OCI-LY1 (cell line): ENCODE data around the gene RND1.

Experiments used
- H2AFZ ChIP-seq: fragments of 200-600 bp; sonication (generic), shearing (Covaris generic); 2 replicates; pipeline ENCODE4 v1.6.0; 2014; ENCODE audit warnings: antibody characterized with exemption, mild to moderate bottlenecking, low read length
- H3F3A ChIP-seq: fragments of 200-600 bp; sonication (generic), shearing (Covaris generic); 2 replicates; pipeline ENCODE4 v1.6.0; 2014; ENCODE audit warnings: mild to moderate bottlenecking, antibody characterized with exemption, low read length, moderate library complexity; ENCODE audit not compliant: insufficient read depth
- H3K27ac ChIP-seq: fragments of 200-600 bp; sonication (generic); 2 replicates; pipeline ENCODE4 v1.5.1; 2014; ENCODE audit warnings: low read length, mixed run types, mild to moderate bottlenecking, low read depth; ENCODE audit not compliant: poor library complexity, severe bottlenecking
- H3K27me3 ChIP-seq: fragments of 200-600 bp; sonication (generic); 2 replicates; pipeline ENCODE4 v1.6.0; 2014; ENCODE audit warnings: antibody characterized with exemption, mild to moderate bottlenecking, low read length, moderate library complexity; ENCODE audit not compliant: insufficient read depth
- H3K36me3 ChIP-seq: fragments of 200-600 bp; sonication (generic); 2 replicates; pipeline ENCODE4 v1.6.1; 2014; ENCODE audit warnings: mild to moderate bottlenecking, antibody characterized with exemption, low read length, moderate library complexity, mixed read lengths; ENCODE audit not compliant: insufficient read depth
- H3K4me1 ChIP-seq: fragments of 200-600 bp; sonication (generic); 2 replicates; pipeline ENCODE4 v1.5.1; 2014; ENCODE audit warnings: mild to moderate bottlenecking, low read length, moderate library complexity; ENCODE audit not compliant: insufficient read depth, severe bottlenecking
- H3K4me2 ChIP-seq: fragments of 200-600 bp; sonication (generic), shearing (Covaris generic); 2 replicates; pipeline ENCODE4 v1.6.1; 2014; ENCODE audit warnings: low read length
- H3K4me3 ChIP-seq: fragments of 200-600 bp; sonication (generic); 2 replicates; pipeline ENCODE4 v1.5.1; 2014; ENCODE audit warnings: low read length, low read depth, mild to moderate bottlenecking, mixed read lengths; ENCODE audit not compliant: poor library complexity, severe bottlenecking
- H3K79me2 ChIP-seq: fragments of 200-600 bp; shearing (Covaris generic); 2 replicates; pipeline ENCODE4 v1.6.1; 2016; ENCODE audit warnings: mixed run types, low read length, mixed read lengths; ENCODE audit not compliant: insufficient read depth
- H3K9ac ChIP-seq: fragments of 200-600 bp; sonication (generic), shearing (Covaris generic); 2 replicates; pipeline ENCODE4 v1.6.1; 2014; ENCODE audit warnings: mild to moderate bottlenecking, low read length, mixed read lengths
- H3K9me2 ChIP-seq: fragments of 200-600 bp; sonication (generic), shearing (Covaris generic); 2 replicates; pipeline ENCODE4 v1.6.1; 2014; ENCODE audit warnings: low read depth, mild to moderate bottlenecking, low read length, mixed read lengths
- H3K9me3 ChIP-seq: fragments of 200-600 bp; shearing (Covaris generic); 2 replicates; pipeline ENCODE4 v1.6.1; 2014; ENCODE audit warnings: low read length, mixed read lengths
- H4K20me1 ChIP-seq: fragments of 200-600 bp; sonication (generic), shearing (Covaris generic); 2 replicates; pipeline ENCODE4 v1.6.0; 2016; ENCODE audit warnings: mild to moderate bottlenecking, low read length; ENCODE audit not compliant: insufficient read depth
- EZH2 ChIP-seq: fragments of 200-600 bp; sonication (generic), shearing (Covaris generic); IDR thresholded peaks from 2 replicates; pipeline ENCODE4 v1.8.0; 2017; ENCODE audit warnings: borderline replicate concordance, mixed run types, mild to moderate bottlenecking, antibody characterized with exemption, low read length, moderate library complexity, mixed read lengths
- TF ChIP-seq, protein P1 (sequence below): fragments of 200-600 bp; sonication (generic), shearing (Covaris generic); IDR thresholded peaks from 2 replicates; pipeline ENCODE4 v1.5.1; 2017; ENCODE audit warnings: mild to moderate bottlenecking, antibody characterized with exemption, low read length, moderate library complexity, mixed read lengths

The RND1 gene

DNA sequence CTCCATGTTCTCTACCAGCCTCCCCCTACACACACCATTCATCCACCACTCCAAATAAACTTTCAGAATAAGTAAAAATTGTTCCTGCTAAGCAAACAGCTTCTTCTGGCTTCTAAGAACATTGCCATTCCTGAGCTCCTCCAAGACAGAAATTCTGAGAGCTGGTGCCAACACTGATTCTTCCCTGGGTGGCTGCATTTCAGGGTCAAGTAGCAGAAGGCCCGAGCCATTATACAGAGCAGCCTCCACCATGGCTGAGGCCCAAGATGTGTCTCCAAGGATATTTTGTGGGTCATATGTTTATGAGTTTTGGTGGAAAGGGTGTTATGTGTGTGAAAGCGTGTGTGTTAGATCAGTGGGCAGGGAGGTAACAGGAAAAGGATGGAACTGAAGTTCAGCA is 3.5 kb upstream of the RND1 start:
- H3K9ac ChIP-seq: no peak overlapping the region

DNA sequence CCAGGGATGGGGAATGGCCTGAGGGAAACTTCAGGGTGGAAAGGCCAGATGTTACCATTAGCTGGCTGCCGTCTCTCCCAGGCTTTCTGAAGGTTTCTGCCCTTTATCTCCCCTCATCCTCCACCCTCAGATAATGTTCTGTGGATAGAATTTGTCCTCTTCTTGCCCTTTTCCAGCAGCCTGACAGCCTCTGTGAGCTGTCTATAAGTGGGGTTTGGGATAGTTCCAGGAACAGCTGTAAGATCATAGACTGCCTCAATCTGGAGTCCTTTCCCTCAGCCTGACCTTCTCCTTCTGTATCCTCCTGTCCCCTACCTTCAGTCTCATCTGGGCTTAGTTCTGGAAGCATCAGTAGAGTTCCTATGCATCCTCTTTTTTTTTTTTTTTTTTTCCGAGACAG is 2.8 kb upstream of the RND1 start:
- Histone ChIP-seq H3K27ac (no peak overlapping the region), H3F3A (no peaks in the 10 kb centered on the region), H3K27me3 (no peaks in the 10 kb centered on the region), H4K20me1 (no peaks in the 10 kb centered on the region), H3K4me1 (peaks cover 22% of the 10 kb centered on the region), H2AFZ (no peak overlapping the region), H3K36me3 (no peaks in the 10 kb centered on the region), H3K9me2 (no peaks in the 10 kb centered on the region), H3K4me2 (no peak overlapping the region), H3K9me3 (no peaks in the 10 kb centered on the region), H3K79me2 (no peaks in the 10 kb centered on the region), H3K9ac (no peak overlapping the region), H3K4me3 (no peak overlapping the region)
- no peak for TF ChIP-seq EZH2
- TF ChIP-seq, protein P1, sequence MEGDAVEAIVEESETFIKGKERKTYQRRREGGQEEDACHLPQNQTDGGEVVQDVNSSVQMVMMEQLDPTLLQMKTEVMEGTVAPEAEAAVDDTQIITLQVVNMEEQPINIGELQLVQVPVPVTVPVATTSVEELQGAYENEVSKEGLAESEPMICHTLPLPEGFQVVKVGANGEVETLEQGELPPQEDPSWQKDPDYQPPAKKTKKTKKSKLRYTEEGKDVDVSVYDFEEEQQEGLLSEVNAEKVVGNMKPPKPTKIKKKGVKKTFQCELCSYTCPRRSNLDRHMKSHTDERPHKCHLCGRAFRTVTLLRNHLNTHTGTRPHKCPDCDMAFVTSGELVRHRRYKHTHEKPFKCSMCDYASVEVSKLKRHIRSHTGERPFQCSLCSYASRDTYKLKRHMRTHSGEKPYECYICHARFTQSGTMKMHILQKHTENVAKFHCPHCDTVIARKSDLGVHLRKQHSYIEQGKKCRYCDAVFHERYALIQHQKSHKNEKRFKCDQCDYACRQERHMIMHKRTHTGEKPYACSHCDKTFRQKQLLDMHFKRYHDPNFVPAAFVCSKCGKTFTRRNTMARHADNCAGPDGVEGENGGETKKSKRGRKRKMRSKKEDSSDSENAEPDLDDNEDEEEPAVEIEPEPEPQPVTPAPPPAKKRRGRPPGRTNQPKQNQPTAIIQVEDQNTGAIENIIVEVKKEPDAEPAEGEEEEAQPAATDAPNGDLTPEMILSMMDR: no peak

More for the DNA sequence above, 3.5 kb upstream of the RND1 start:
- Histone ChIP-seq H3K36me3 (no peaks in the 10 kb centered on the region), H4K20me1 (no peaks in the 10 kb centered on the region), H3K4me2 (no peak overlapping the region), H3K27ac (no peak overlapping the region), H3K9me2 (no peaks in the 10 kb centered on the region), H3F3A (no peaks in the 10 kb centered on the region), H3K4me1 (peaks cover 22% of the 10 kb centered on the region), H2AFZ (no peak overlapping the region), H3K79me2 (no peaks in the 10 kb centered on the region), H3K9me3 (no peaks in the 10 kb centered on the region), H3K4me3 (no peak overlapping the region), H3K27me3 (no peaks in the 10 kb centered on the region)
- TF ChIP-seq EZH2: no peak
- TF ChIP-seq, protein P1: no peak

DNA sequence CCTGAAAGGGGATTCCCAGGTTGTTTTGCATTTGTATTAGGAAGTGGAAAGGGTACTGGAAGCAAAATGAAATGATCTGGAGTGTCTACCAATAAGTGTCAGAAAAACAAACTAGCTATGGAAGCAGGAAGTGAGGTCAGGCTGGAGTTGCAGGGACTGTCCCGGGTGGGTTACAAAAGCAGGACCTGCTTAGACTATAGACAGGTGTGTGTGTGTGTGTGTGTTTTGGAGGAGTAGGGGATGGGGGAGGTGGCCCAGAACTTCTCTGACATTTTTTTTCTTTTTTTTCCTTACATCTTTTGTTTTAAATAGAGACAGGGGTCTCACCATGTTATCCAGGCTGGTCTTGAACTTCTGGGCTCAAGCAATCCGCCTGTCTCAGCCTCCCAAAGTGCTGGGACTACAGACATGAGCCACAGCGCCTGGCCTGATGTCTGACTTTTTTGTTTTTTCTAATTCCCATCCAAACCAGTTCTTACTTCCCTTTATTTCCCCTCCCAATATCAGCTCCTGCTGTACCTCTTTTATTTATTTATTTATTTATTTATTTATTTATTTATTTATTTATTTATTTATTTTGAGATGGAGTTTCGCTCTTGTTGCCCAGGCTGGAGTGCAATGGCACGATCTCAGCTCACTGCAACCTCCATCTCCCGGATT is 512 bp upstream of the RND1 start:
- Histone ChIP-seq H3K4me3 (peak overlapping the region; percentile 65), H3K79me2 (no peaks in the 10 kb centered on the region), H3K27ac (no peak overlapping the region), H4K20me1 (no peaks in the 10 kb centered on the region), H3K9me2 (no peaks in the 10 kb centered on the region), H3F3A (no peaks in the 10 kb centered on the region), H3K36me3 (no peaks in the 10 kb centered on the region), H3K27me3 (no peaks in the 10 kb centered on the region), H3K9me3 (no peaks in the 10 kb centered on the region), H3K9ac (peak overlapping the region; percentile 12; the same call in 1 of the 2 replicates), H3K4me1 (peaks cover 22% of the 10 kb centered on the region), H2AFZ (peak overlapping the region; percentile 76), H3K4me2 (peak overlapping the region; percentile 72)
- TF ChIP-seq, protein P1: no peak
- no peak for TF ChIP-seq EZH2
